ENCODE measurements around the gene SPRR5. TPM values are rescaled to one million over a fixed set of nuclear protein-coding genes. Genes with fewer than 3 reads are reported as not detected.

SPRR5 gene, protein sequence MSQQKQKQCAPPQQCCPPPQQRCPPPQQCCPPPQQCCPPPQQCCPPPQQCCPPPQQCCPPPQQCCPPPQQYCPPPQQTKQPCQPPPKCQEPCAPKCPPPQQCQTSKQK
- not detected in 2 replicates for total RNA-seq

DNA sequence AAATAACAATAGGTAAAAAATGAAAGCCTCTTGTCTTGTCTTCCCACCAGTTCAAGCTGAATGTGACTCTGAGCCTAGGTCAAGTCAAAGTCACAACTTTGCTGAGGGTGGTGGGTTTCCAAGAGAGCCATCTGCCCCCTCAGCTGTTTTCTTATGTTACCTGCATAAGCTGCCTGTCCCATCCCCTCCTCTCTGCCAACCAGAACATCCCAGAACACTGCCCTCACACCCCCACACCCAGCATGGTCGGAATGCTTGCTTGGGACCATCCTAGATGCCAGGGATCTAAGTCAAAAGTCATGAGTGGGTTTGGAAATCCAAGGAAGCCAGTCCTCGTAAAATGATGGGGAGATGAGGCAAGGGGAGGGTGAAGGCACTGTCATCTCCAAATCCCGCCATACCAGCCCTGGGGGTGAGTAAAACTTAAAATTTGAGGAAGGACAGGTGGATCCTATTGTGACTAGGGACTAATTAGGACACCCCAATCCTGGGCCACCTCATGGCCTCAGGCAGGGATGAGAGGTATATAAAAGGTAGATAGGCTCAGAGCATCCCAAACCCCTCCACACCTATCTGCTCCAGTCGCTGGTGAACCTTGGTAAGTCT, at the start of gene SPRR5:
Gene SPRR5 (plus strand): TSS at position 556 of the 606 bp plus-strand sequence. CDS start 1,349 bp downstream, outside the sequence.
- TF ChIP-seq, protein P1, sequence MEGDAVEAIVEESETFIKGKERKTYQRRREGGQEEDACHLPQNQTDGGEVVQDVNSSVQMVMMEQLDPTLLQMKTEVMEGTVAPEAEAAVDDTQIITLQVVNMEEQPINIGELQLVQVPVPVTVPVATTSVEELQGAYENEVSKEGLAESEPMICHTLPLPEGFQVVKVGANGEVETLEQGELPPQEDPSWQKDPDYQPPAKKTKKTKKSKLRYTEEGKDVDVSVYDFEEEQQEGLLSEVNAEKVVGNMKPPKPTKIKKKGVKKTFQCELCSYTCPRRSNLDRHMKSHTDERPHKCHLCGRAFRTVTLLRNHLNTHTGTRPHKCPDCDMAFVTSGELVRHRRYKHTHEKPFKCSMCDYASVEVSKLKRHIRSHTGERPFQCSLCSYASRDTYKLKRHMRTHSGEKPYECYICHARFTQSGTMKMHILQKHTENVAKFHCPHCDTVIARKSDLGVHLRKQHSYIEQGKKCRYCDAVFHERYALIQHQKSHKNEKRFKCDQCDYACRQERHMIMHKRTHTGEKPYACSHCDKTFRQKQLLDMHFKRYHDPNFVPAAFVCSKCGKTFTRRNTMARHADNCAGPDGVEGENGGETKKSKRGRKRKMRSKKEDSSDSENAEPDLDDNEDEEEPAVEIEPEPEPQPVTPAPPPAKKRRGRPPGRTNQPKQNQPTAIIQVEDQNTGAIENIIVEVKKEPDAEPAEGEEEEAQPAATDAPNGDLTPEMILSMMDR (conservative IDR thresholded peaks at IDR 0.05; ENCODE audit: low read depth, low read length), result no peak
- H3K4me3 ChIP-seq (ENCODE audit: low read depth, low read length), result no peak within 1 kb of the TSS
- no peak for DNase-seq (ENCODE audit: low read depth)

- TF ChIP-seq, protein P1 (conservative IDR thresholded peaks at IDR 0.05; ENCODE audit: low read depth, low read length), result no peak
- no peak for DNase-seq (ENCODE audit: low read depth)
Observed at GRCh38 chr1:152899027-152899426, 48.0 kb upstream of the SPRR5 start.

DNA sequence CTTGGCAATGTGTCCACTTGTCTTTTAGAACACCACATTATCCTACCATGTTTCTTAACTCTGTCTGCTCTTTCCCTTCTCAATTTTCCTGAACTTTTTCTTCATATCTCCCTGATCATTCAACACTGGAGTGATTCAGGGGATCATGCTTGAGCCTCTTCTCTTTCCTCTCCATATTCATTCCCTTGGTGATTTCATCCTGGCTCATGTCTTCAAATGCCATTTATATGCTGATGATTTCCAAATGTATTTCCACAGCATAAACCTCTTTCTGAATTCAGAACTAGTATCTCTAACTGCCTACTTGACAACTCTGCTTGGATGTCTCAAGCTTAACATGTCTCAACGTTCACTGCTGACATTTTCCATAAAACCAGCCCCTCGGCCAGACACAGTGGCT, 47.1 kb upstream of the SPRR5 start:
- TF ChIP-seq, protein P1 (conservative IDR thresholded peaks at IDR 0.05; ENCODE audit: low read depth, low read length), result no peak
- no peak overlapping the region for H3K4me3 ChIP-seq (ENCODE audit: low read depth, low read length)
- no peak for DNase-seq (ENCODE audit: low read depth)

More at GRCh38 chr1:152899027-152899426, 48.0 kb upstream of the SPRR5 start:
- H3K4me3 ChIP-seq (ENCODE audit: low read depth, low read length), result no peak overlapping the region

- DNase-seq (ENCODE audit: low read depth), result no peak
- H3K4me3 ChIP-seq (ENCODE audit: low read depth, low read length), result no peak overlapping the region
- TF ChIP-seq, protein P1 (conservative IDR thresholded peaks at IDR 0.05; ENCODE audit: low read depth, low read length), result no peak
Observed at GRCh38 chr1:152901631-152902030, 45.4 kb upstream of the SPRR5 start.

DNA sequence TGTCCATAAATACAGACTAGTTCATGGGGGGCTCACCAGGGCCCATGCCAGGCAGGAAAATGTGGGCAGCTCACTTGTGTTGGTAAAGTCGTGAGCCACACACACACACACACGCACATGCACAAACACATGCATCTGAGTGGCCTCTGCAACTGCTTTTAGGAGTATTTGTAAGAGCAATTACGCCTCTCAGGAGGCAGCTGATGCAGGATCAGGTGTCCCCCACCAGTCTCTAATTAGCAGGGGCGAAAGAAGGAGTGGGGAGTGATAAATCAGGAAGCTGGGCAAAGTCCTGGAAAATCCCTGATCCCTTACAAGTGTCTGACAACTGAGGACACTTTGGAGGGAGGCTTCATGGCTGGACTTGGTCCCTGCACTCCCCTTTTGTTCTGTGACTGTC, 44.4 kb upstream of the SPRR5 start:
- TF ChIP-seq, protein P1 (conservative IDR thresholded peaks at IDR 0.05; ENCODE audit: low read depth, low read length), result no peak

DNA sequence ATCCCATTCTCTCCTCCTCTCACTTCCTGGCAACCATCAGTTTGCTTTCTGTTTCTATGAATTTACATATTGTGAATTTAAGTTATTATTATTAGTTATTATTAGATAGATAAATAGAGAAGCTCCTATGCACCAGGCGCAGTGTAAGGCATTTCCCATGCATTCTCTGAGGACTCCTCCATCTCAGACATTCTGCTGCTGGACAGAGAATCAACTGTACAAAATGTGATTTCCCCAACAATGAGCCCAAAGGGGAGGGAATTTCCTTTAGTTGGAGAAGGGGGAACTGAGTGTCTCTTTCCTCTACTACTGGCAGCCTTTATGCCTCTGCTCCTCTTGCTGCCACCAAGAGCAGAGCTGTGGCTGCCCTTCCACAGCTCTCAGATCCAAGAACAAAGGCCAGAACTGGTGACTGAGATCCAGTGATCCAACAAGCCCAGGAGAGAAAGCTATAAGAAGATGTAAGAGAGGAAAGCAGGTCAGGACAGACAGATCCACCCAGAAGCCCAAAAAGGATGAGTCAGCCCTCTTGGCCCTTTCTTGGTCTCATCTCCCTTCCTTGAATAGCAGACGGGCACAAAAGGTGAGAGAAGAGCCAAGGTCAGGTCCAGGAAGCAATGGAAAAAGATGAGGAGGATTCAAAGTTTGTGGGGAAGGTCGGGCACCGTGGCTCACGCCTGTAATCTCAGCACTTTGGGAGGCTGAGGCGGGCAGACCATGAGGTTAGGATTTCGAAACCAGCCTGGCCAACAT, 42.1 kb upstream of the SPRR5 start:
- no peak for DNase-seq (ENCODE audit: low read depth)
- H3K4me3 ChIP-seq (ENCODE audit: low read depth, low read length), result no peak overlapping the region
- TF ChIP-seq, protein P1 (conservative IDR thresholded peaks at IDR 0.05; ENCODE audit: low read depth, low read length), result no peak

More for the DNA sequence above, 44.4 kb upstream of the SPRR5 start:
- H3K4me3 ChIP-seq (ENCODE audit: low read depth, low read length), result no peak overlapping the region
- DNase-seq (ENCODE audit: low read depth), result no peak
